Measurements from ENCODE around the gene PTBP3.

PTBP3 gene

DNA sequence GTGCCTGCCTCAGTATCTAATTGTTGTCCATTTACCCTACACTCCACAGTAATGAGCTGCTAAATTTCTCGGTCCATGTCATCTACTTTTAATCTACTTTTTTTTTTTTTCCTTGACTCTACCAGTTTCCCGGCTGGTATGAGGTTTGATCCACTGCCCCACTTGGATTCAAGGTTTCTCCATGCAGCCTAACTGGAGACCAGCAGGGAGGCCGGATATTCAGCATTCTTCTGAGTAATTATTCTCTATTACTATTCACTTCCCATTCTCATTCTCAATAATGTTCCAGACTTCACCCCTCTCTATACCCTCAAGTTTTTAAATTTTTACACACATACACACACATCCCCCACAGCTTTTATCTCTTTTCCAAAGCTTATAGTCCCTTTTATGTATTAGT lies 107.3 kb downstream of the PTBP3 start:
- Histone ChIP-seq H4K20me1 (ENCODE audit: insufficient read depth, low read length) (no peaks in the 10 kb centered on the region), H3K27ac (ENCODE audit: low read length) (no peak overlapping the region), H3K9me3 (replicated peaks; ENCODE audit: insufficient read depth, low read length) (no peaks in the 10 kb centered on the region), H3K79me2 (ENCODE audit: low read length) (no peaks in the 10 kb centered on the region), H3K4me1 (ENCODE audit: low read length) (no peaks in the 10 kb centered on the region), H3K27me3 (replicated peaks; ENCODE audit: insufficient read depth, low read length) (no peaks in the 10 kb centered on the region), H3K9ac (ENCODE audit: low read length) (no peak overlapping the region), H2AFZ (ENCODE audit: low read length) (no peak overlapping the region), H3K4me3 (ENCODE audit: low read length) (no peak overlapping the region), H3K9me2 (replicated peaks; ENCODE audit: insufficient read depth, low read length) (no peaks in the 10 kb centered on the region), H3K36me3 (replicated peaks; ENCODE audit: insufficient read depth, low read length) (no peaks in the 10 kb centered on the region; the same call in 1 of the 2 replicates), H3K4me2 (ENCODE audit: low read depth, low read length) (no peak overlapping the region), H3F3A (ENCODE audit: insufficient read depth, low read length) (no peaks in the 10 kb centered on the region)
- no peak for DNase-seq
- TF ChIP-seq EZH2 (optimal IDR thresholded peaks at IDR 0.05; ENCODE audit: low read depth, low read length) (no peak), EZH2phosphoT487 (IDR thresholded peaks at IDR 0.05; ENCODE audit: low read length) (no peak)
- TF ChIP-seq, protein P1, sequence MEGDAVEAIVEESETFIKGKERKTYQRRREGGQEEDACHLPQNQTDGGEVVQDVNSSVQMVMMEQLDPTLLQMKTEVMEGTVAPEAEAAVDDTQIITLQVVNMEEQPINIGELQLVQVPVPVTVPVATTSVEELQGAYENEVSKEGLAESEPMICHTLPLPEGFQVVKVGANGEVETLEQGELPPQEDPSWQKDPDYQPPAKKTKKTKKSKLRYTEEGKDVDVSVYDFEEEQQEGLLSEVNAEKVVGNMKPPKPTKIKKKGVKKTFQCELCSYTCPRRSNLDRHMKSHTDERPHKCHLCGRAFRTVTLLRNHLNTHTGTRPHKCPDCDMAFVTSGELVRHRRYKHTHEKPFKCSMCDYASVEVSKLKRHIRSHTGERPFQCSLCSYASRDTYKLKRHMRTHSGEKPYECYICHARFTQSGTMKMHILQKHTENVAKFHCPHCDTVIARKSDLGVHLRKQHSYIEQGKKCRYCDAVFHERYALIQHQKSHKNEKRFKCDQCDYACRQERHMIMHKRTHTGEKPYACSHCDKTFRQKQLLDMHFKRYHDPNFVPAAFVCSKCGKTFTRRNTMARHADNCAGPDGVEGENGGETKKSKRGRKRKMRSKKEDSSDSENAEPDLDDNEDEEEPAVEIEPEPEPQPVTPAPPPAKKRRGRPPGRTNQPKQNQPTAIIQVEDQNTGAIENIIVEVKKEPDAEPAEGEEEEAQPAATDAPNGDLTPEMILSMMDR (IDR thresholded peaks at IDR 0.05; ENCODE audit: low read length) = no peak

DNA sequence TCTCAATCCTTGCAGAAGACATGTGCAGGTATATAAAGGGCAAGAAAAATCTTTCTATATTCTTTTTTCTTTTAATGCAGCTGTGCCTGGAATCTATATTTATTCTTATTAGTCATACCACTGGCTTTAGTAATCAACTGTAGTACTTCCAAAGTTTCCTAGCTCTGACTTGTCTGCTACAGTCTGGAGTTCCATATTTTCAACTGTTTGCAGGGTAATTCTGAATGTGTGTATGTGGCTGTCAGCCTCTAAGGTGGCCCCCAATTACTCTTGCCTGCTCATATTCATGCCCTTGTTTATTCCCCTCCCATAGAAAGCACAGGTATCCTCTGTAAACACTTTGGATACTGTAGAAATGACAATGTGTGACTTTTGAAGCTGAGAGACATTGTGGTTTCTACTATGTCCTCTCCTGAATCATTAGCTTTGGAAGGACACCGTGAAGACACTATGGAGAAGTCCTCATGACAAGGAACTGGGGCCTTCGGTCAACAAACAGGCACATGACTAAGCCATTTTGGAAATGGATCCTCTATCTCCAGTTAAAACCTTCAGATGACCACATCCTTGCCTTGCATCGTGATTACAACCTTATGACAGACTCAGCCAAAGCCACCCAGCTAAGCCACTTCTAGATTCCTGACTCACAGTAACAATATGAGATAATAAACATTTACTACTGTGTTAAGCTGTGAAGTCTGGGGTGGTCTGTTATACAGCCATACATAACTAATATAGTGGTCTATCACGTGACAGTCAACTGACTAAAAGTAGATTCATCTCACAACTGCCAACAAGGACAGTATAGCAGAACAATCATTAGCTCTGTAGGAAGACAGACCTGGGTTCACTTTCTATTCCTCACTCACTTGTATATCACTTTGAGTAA lies 108.8 kb downstream of the PTBP3 start:
- Histone ChIP-seq H3K4me2 (ENCODE audit: low read depth, low read length) (no peak overlapping the region), H2AFZ (ENCODE audit: low read length) (no peak overlapping the region)
- no peak for DNase-seq

DNA sequence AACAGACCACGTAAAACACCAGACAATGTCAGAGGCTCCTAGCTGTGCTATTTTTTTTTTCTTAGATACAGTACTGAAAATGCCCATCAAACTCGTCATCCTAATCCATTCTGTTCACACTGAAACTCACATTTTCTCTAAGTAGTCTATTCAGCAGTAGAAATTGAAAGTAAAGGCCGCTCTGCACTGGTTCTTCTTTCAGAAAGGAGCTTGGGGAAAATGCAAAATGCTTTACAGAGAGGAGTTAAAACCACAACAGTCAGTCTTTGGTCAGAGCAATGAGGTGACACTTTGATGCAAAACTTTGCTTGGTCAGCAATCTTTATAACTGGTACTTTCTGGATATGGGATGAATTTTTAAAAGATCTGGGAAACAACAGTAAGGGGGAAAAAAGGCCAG lies 114.5 kb downstream of the PTBP3 start:
- Histone ChIP-seq H2AFZ (ENCODE audit: low read length) (no peak overlapping the region), H3K4me3 (ENCODE audit: low read length) (no peak overlapping the region), H3K4me2 (ENCODE audit: low read depth, low read length) (peak overlapping the region; percentile 58; the same call in 1 of the 2 replicates), H4K20me1 (ENCODE audit: insufficient read depth, low read length) (no peaks in the 10 kb centered on the region), H3F3A (ENCODE audit: insufficient read depth, low read length) (peaks cover 8% of the 10 kb centered on the region), H3K27ac (ENCODE audit: low read length) (peak overlapping the region; percentile 32; the same call in 1 of the 2 replicates), H3K36me3 (replicated peaks; ENCODE audit: insufficient read depth, low read length) (no peaks in the 10 kb centered on the region), H3K9me3 (replicated peaks; ENCODE audit: insufficient read depth, low read length) (no peaks in the 10 kb centered on the region), H3K4me1 (ENCODE audit: low read length) (peaks cover 19% of the 10 kb centered on the region), H3K27me3 (replicated peaks; ENCODE audit: insufficient read depth, low read length) (no peaks in the 10 kb centered on the region), H3K9ac (ENCODE audit: low read length) (no peak overlapping the region), H3K79me2 (ENCODE audit: low read length) (no peaks in the 10 kb centered on the region), H3K9me2 (replicated peaks; ENCODE audit: insufficient read depth, low read length) (no peaks in the 10 kb centered on the region)
- peak; percentile 96 for DNase-seq
- no peak for TF ChIP-seq EZH2 (optimal IDR thresholded peaks at IDR 0.05; ENCODE audit: low read depth, low read length)
- no peak for TF ChIP-seq EZH2phosphoT487 (IDR thresholded peaks at IDR 0.05; ENCODE audit: low read length)
- TF ChIP-seq, protein P1 (IDR thresholded peaks at IDR 0.05; ENCODE audit: low read length) = no peak

More for the DNA sequence above, 108.8 kb downstream of the PTBP3 start:
- Histone ChIP-seq H3K27ac (ENCODE audit: low read length) (no peak overlapping the region), H3K4me1 (ENCODE audit: low read length) (peaks cover 4% of the 10 kb centered on the region), H3K79me2 (ENCODE audit: low read length) (no peaks in the 10 kb centered on the region), H4K20me1 (ENCODE audit: insufficient read depth, low read length) (no peaks in the 10 kb centered on the region), H3K27me3 (replicated peaks; ENCODE audit: insufficient read depth, low read length) (no peaks in the 10 kb centered on the region), H3K4me3 (ENCODE audit: low read length) (no peak overlapping the region), H3K9me2 (replicated peaks; ENCODE audit: insufficient read depth, low read length) (no peaks in the 10 kb centered on the region), H3K9ac (ENCODE audit: low read length) (no peak overlapping the region), H3F3A (ENCODE audit: insufficient read depth, low read length) (peaks cover 2% of the 10 kb centered on the region), H3K36me3 (replicated peaks; ENCODE audit: insufficient read depth, low read length) (no peaks in the 10 kb centered on the region; the same call in 1 of the 2 replicates), H3K9me3 (replicated peaks; ENCODE audit: insufficient read depth, low read length) (no peaks in the 10 kb centered on the region)
- TF ChIP-seq EZH2phosphoT487 (IDR thresholded peaks at IDR 0.05; ENCODE audit: low read length) (no peak), EZH2 (optimal IDR thresholded peaks at IDR 0.05; ENCODE audit: low read depth, low read length) (no peak)
- TF ChIP-seq, protein P1 (IDR thresholded peaks at IDR 0.05; ENCODE audit: low read length) = no peak

Data from MM.1S (cell line).